ENCODE measurements around the gene COL10A1.

The COL10A1 gene

DNA sequence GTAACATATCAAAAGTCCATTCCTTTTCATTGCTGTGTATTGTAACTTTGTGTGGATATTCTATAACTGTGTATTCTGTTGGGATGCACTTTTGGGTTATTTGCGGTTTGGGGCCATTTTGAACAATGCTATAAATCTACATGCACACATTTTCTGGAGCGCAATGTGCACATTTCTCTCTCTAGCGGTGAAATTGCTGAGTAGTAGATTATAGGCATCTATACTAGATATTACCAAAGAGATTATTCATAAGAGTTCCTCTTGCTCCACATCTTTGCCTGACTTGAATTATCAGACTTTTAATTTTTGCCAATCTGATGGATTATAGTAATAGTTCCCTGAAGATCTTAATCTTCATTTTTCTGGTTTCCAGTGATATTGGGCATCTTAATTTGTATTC, 47.0 kb downstream of the COL10A1 start:
- DNase-seq: no peak

DNA sequence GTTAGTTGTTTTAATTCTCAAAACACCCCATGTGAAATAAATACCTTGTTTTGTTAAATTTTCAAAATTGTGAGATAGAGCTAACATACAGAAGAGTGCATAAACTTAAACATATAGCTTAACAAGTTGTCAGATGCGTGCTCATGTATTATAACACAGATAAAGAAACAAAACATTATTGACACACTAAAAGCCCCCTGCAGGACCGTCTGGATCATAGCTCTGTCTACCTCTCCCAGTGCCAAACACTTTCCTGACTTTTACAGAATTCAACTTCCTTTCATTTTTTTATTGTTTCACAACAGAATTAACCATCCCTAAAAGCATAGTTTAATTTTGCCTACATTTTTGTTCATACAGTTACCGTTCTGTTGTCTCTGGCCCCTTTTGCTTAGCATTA, 47.4 kb downstream of the COL10A1 start:
- no peak for DNase-seq

DNA sequence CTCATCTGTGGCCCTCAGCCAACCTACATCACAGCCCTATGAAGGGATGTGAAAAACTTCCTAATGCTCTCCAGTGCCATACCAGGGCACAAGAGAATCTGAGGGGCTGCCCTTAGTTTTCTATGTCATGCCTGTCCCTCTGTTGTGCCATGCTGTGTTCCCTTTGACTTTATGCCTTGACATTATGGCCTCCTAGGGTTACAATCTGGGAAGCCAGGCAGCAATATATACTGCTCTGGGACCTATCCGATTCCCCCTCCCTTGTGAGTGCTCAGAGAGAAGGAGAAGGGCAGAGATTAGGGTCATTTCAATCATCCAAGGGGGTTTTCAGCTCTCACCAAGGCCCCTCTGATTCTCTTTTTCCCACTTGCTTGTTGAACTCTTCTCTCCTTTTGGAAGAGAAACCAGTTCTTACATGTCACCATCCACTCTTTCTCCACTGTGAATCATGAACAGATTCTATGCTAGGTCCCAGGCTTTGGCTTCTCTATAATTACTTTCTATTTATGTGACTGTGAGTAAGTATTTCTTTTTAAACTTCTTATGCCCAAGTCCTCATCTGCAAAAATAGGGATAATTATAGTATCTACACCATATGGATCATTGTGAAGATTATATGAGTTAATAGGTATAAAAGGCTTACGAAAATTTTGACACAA, 51.1 kb downstream of the COL10A1 start:
- no peak for DNase-seq

DNA sequence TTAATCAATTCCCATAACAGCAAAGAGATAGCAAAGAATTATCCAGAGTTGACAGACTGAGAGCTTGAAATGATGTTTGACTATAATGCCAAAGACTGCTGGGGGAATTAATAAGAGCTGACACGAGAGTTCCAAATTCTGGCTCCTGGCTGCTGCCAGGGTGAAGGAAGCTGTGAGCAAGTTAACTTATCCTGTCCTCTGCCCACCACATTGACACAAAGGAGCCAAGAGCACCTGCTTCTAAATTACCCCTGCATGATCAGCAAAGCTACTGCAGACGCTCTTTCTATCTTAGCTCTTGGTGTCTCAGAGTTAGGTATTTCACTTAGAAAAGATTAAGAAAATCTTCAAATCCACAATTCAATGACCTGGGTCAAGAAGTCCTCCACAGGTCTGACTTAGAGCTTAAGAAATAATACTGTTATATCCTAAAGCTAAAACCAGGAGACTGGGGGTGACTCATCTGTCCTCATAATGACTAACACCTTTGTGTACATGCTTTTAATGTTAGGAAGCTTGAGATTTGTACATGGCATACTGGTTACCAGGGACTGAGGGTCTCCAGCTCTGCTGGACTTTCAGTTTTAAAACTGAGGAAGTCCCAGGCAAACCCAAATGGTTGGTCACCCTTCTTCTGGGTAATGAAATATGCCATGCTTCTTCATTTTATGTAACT, 52.0 kb downstream of the COL10A1 start:
- no peak for DNase-seq

DNA sequence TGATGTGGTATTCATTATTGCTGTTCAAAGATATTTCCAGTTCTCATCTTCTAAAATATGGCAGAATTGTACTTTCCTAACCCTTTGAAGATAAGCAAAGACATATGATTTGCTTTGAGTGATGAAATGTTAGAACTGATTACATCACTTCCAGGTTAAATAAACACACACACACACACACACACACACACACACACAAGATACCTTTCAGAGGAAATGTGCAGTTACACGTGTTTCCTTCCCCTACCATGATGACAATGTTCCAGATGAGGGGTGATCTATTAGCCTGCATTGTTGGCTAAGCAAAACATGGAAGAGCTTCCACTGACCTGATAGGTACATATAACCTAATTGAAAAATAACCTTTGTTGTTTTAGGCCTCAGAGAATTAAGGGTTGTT, 53.6 kb downstream of the COL10A1 start:
- no peak for DNase-seq

DNA sequence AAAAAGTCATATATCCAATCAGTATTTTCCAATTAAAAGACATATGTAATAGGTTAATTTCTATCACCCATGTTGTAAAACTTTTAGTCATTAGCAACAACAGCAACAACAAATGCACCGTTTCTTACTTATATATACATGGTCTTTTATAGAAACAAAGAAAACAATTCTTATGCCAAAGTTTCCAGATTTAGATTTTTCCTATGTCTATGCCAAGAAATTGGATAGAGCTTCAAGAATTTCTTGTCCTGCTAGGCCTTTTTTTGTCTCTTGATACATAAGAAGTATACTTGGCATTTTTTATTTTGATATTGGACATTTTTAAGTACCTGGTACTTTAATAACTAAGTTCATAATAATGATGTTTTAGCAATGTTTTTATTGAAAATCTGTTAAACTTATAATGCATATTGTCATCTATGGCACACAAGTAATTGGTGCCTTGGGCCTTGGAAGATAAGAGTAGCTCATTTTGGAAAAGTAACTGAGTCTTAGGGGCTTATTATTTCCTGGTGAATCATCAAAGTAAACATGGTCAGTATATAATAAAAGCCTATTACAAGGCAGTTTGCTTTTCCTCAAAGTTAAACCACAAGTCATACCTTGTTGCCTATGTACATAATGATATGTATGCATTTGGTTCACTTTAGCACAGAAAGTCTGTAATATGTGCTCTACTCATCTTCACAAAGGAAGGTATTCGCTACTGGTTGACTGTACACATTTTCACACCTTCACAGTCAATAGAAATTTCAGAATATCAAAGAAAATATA, 55.1 kb downstream of the COL10A1 start:
- DNase-seq: no peak

DNA sequence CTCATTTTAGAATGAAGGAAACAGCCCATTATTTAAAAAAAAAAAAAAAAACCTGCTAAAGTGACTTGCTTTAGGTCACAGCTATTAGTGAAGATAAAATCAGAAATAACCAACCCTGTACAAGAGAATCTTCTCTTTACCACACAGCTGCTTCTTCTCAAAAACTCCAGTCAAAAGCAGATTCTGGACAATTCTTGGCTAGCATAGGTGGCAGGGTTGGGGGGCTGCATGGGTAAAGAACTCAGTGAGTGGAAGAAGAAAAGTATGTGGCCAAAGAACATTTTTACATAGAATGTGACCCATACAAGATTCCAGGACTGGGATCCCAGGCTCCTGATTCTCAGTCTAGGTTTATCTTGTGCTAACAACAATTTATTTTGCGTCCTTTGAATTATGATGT, 55.8 kb downstream of the COL10A1 start:
- DNase-seq: no peak
